DMS53 treated with DMSO at 0.1 percent for 48 hours (cell line): ENCODE results near the gene SORCS1.

Experiments
- DNase-seq: peaks from one replicate; lab custom pipeline; 2025; ENCODE audit not compliant: unreplicated experiment; lab: John Stamatoyannopoulos, UW

Gene SORCS1

DNA sequence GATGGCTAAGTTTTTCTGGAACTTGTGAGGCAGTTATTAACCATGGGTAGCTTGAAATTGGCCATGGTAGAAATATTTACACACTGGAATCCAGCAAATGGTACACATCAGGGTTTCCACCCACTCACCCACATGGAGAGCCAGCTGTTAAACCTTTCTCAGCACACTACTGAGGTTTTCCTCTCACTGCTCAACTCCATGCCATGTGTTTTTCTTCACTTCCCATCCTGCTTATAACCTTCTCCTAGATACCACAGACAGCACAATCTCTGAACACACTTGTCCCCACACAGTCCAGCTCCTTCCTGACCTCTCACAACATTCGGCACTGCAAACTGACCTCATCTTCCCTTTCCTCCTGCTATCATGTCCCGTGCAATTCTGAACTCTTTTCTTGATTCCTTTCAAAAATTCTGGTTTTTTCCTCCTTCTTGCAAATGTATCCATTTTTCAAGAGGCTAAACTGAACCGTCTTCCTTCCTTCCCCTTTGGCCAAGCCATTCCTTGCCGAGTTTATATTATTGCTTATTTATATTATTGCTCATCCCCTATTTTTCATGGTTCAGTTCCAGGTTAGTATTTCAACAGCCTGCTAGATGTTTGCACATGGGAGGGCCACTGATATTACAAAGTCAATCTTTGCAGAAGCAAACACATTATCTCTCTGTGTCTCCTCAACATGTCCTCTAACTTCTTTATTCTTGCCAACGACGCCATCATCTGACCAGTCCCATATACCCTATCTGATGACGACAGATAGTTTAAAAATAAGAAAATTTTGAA lies 606.4 kb downstream of the SORCS1 start:
- no peak for DNase-seq

DNA sequence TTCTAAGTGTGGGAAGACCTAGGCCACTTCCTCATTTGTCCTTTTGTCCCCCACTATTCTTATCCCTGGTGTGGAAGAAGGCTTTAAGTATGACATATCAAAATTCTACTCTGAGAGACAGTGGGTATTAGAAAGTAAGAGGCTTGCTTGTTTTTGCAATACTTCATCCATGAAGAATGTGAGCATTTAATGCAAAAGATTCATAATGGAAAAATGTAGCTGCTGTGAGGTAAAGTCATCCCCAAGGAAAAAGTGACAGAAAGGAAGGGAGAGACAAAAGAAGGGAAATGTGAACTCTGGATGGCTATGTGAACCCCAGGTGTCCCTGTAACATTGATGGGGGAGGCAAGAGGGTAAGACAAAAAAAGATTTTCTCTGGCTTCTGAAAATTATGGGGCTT lies 607.5 kb downstream of the SORCS1 start:
- no peak for DNase-seq

DNA sequence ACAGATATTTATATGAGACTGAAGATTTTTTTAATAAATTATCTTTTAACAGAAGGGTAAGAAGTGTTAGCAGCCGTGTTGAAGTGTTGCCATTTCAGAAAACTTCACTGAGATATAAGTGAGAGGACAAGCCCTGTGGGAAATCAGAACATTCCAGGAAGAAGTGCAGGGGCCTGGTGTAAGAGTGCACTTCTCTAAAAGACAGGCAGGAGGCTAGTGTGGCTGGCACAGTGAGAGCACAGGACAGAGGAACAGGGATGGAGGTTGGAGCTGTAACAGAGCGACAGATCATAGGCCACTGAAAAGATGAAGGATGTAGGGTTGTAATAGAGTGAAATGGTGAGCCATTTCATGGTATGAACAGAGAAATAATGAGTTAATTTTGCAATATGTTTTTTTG lies 608.9 kb downstream of the SORCS1 start:
- DNase-seq: no peak

DNA sequence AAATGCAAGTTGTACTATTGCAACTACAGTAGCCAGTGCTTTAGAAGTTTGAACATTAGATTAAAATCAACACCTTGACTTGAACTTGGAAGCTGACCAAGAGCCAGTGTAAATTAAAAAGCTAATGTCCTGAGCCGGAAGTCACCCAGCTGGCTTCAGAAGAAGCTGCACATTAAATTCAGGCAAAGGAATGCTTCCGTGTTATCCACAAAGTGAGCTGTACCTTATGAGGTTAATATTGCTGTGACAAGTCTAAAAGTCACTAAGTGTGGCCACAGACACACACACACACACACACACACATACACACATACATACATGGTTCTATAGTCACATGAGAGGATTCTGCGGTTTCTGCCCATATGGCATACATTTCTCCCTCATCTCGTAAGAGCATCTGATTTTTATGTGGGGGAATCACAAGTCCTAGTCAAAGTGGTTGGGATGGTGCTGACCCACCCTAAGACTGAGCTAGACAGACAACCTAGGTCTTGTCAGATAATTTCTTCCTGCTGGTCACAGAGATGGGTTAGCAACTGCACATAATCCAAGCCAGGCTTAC lies 612.9 kb downstream of the SORCS1 start:
- no peak for DNase-seq

DNA sequence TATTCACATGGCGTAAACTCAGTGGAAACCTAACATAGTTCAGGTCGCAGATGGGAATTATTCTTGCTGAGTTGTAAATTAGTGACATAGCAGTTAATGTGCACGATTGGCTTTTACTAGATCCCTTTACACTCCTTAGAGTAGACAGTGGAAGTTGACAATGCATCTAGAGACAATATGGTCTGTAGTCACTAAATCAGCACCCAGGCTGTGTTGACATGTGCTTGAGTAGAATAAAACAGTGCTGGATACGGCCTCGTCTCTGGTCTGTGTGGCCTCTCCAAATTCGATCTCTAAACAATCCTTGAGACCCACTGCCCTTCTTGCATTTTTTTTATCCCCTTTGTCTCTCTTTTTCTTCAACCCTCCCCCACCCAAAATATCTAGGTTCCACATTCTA lies 615.7 kb downstream of the SORCS1 start:
- no peak for DNase-seq

DNA sequence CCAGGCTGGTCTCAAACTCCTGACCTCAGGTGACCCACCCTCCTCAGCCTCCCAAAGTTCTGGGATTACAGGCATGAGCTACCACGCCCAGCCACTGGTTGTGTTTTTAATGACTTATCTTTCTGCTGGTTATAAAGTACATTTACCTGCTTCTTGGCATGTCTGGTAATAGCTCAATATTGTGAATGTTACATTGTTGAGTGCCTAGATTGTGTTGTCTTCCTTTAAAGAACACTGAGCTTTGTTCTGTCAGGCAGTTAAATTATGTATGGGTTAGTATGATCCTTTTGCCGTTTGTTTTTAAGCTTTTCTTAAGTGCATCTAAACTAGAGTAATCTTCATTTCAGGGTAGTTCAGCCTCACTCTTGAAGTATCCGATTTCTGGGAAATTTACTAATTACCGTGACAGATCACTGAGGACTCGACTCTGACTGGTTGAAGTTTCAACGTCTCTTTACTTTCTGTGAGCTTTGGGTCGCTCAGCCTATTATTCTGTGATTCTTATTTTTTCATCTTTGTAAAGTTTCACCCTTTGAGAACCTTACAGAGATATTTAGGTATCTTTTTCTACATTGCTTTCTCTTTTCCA lies 617.4 kb downstream of the SORCS1 start:
- no peak for DNase-seq

DNA sequence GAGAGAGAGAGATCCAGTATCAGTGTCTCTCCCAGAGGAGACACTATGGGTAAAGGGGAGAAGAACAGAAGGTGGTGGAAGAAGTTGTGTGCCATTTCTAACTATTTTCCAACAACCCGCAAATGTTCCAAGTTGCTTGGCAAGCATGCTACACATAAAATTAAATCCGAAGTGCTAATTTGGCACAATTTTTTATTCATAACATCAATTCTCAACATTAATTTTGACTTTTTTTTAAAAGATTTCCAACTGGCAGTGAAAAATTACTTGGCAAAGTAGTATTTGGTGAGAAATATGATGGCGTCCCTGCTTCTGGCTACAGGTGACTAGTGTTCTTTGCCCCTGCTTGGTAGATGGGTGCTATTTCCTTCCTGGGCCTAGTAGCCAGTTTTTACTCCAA lies 622.0 kb downstream of the SORCS1 start:
- no peak for DNase-seq

DNA sequence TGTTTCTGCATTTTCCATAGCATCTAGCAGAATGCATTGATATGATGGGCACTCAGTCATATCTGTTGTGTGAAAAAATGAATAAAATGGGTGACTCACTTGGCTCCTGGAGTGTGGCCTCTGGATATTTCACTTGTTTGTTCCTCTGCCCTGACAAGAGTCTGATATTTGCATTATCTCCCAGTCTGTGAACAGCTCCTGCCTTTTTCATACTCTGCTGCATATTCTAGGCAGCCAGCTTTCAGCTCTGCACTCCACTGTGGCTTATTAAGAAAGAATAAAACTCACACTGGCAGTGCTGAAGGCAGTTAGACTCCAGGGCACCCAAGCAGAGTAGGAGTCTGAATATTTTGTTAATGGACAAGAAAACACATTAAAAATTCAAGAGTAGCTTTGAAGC lies 623.9 kb downstream of the SORCS1 start:
- no peak for DNase-seq

DNA sequence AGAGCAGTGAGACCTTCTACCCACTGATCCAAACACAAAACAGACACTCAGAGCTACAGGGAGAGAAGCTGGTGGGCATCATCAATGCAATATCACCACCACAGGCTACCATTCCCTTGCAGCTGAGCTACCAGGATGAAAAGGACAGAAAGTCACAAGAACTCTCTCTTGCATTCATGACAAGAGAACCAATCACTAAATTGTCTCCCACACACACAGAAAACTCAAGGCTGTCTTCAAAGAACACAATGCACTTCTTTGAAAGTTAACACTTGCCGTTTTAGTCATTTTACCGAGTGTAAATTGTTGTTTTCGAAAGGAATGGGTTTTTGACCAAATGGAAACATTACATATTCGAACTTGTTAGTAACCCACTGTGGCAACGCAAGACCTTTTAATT lies 626.6 kb downstream of the SORCS1 start:
- DNase-seq: no peak

DNA sequence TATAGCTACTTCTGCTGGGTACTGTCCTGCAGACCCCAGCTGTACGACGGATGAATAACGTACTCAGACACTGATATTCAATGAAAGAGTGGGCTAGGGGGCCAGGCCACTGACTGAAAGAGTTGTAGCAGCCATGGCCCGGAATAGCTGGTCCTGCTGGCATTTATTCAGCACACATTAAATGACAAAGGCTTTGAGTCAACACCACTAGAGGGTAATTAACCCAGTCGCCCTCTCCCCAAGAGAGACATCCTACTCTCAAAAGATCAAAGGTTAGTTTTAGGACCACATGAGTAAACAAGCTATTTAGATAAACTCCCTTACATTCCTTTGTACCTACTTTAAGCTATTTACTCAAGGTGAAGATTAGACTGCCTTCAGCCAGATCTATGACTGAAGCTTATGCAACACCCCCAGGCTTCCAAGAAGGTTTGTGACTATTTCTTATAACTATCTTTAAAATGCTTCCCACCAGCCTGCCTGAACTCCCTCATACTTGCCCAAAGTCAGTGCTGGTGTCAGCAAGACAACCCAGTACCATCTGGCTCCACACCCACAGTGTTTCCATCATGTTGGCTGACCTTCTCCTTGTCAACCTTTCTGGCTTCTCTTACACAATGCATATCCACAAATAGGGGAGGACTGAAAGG lies 629.1 kb downstream of the SORCS1 start:
- DNase-seq: no peak

DNA sequence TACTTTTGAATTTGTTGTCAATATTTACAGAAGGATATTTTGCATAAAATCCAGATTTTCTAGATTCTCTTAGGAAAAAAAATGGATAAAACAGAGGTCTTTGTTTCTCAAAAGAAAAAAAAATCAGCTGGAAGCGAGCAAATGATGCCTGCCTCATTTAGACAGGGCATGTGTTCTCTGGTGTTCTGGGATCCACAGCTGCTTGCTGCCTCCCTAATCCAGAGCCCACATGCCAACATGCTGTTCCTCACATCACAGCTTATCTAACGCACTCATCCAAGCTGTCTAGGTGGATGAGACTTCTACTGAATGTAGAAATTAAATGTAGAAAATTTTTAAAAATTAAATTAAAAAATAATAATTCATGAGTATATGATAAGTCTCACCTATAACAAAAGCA lies 630.1 kb downstream of the SORCS1 start:
- DNase-seq: no peak

DNA sequence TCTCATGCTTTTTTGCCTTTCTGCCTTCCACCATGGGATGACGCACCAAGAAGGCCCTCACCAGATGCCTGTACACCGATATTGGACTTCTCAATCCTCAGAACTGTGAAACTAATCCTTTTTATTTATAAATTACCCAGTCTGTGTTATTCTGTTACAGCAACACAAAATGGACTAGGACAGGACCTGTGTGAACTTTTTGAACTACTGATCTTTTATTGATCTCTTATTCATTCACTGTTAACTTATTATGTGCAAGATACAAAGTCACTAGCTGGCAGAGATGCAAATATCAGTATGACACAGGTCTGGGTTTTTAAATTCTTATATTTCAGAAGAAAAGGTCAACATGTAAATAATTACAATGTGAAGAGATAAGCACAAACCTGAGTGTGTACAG lies 635.8 kb downstream of the SORCS1 start:
- DNase-seq: no peak

DNA sequence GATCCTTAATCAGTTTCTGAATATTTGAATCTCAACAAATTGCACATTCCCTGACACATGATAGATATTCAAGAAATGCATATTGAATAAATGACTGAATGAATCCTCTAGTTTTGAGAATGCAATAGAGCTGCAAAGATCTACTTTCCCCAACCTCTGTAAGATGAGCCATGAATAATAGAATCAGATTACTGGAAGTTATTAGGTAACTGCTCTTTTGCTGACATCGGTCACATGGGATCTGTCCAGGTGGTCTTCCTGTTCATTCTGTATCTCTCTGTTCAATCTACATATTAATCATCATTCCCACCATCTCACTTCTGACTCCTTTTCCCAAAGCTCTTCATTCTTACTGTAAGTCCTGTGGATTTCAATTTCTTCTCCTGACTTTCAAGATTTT lies 638.7 kb downstream of the SORCS1 start:
- DNase-seq: no peak
